ENCODE measurements around the gene MLLT3.

MLLT3 gene

DNA sequence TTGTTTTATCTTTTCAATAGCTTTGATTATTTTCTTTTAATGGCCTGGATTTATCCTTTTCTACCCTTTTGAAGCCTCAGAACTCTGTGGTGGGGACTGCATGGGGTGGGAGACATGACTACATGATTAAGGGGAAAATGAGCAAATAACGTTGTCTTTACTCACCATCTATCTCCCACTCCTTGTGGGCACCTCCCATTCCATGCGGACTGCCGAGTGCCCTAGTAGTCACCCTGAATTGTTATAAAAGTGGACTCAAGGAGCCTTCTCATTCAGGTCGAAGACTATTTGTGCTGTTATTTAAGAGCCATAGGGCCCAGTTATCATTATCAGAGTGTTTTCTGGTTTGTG is 281.8 kb downstream of the MLLT3 start (continued):
- TF ChIP-seq ARNTL (CRISPR knock-in tag; IDR thresholded peaks at IDR 0.05; ENCODE audit: borderline replicate concordance, low read depth), result no peak
- no peak for TF ChIP-seq BACH2 (CRISPR knock-in tag; IDR thresholded peaks at IDR 0.05; ENCODE audit: borderline replicate concordance)
- no peak for TF ChIP-seq OSR1 (CRISPR knock-in tag; IDR thresholded peaks at IDR 0.05)

DNA sequence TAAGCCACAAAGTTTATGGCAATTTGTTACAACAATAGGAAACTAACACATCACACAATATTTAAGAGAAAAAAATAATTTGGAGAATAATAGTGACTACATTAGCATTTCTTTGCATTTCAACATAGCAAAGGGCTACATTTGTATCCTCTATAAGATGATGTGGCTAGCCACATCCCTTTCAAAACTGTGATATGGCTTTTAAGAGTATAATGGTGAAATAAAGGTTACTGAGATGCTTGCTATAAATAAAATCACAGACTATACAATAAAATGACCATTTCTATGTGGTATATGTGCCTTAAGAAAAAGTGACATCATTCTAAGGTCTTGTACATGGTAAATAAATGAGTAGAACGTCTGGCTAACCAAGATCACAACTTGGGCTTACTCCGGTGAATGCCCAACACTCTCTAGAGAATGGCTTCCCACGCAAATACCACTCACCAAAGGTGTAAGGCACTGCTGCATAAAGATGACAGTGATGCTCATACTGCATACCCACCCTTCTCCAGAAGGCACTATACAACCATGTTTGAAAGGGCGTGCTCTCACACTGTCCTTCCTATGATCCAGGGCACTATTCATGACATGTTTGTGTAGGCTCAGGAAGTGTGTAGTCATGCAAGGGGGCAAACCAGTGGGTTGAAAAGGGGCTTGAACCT is 286.5 kb downstream of the MLLT3 start:
- TF ChIP-seq ZNF565 (CRISPR knock-in tag; conservative IDR thresholded peaks at IDR 0.05; ENCODE audit: low read depth), result no peak
- TF ChIP-seq, protein P1, sequence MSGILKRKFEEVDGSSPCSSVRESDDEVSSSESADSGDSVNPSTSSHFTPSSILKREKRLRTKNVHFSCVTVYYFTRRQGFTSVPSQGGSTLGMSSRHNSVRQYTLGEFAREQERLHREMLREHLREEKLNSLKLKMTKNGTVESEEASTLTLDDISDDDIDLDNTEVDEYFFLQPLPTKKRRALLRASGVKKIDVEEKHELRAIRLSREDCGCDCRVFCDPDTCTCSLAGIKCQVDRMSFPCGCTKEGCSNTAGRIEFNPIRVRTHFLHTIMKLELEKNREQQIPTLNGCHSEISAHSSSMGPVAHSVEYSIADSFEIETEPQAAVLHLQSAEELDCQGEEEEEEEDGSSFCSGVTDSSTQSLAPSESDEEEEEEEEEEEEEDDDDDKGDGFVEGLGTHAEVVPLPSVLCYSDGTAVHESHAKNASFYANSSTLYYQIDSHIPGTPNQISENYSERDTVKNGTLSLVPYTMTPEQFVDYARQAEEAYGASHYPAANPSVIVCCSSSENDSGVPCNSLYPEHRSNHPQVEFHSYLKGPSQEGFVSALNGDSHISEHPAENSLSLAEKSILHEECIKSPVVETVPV (CRISPR knock-in tag; IDR thresholded peaks at IDR 0.05), result no peak
- TF ChIP-seq ZFP30 (CRISPR knock-in tag; IDR thresholded peaks at IDR 0.05), result no peak
- TF ChIP-seq, protein P2, sequence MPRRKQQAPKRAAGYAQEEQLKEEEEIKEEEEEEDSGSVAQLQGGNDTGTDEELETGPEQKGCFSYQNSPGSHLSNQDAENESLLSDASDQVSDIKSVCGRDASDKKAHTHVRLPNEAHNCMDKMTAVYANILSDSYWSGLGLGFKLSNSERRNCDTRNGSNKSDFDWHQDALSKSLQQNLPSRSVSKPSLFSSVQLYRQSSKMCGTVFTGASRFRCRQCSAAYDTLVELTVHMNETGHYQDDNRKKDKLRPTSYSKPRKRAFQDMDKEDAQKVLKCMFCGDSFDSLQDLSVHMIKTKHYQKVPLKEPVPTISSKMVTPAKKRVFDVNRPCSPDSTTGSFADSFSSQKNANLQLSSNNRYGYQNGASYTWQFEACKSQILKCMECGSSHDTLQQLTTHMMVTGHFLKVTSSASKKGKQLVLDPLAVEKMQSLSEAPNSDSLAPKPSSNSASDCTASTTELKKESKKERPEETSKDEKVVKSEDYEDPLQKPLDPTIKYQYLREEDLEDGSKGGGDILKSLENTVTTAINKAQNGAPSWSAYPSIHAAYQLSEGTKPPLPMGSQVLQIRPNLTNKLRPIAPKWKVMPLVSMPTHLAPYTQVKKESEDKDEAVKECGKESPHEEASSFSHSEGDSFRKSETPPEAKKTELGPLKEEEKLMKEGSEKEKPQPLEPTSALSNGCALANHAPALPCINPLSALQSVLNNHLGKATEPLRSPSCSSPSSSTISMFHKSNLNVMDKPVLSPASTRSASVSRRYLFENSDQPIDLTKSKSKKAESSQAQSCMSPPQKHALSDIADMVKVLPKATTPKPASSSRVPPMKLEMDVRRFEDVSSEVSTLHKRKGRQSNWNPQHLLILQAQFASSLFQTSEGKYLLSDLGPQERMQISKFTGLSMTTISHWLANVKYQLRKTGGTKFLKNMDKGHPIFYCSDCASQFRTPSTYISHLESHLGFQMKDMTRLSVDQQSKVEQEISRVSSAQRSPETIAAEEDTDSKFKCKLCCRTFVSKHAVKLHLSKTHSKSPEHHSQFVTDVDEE (CRISPR knock-in tag; IDR thresholded peaks at IDR 0.05), result no peak
- no peak for TF ChIP-seq RARB (CRISPR knock-in tag; IDR thresholded peaks at IDR 0.05)
- TF ChIP-seq, protein P3, sequence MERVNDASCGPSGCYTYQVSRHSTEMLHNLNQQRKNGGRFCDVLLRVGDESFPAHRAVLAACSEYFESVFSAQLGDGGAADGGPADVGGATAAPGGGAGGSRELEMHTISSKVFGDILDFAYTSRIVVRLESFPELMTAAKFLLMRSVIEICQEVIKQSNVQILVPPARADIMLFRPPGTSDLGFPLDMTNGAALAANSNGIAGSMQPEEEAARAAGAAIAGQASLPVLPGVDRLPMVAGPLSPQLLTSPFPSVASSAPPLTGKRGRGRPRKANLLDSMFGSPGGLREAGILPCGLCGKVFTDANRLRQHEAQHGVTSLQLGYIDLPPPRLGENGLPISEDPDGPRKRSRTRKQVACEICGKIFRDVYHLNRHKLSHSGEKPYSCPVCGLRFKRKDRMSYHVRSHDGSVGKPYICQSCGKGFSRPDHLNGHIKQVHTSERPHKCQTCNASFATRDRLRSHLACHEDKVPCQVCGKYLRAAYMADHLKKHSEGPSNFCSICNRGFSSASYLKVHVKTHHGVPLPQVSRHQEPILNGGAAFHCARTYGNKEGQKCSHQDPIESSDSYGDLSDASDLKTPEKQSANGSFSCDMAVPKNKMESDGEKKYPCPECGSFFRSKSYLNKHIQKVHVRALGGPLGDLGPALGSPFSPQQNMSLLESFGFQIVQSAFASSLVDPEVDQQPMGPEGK (CRISPR knock-in tag; IDR thresholded peaks at IDR 0.05; ENCODE audit: borderline replicate concordance), result no peak
- TF ChIP-seq GLIS3 (CRISPR knock-in tag; IDR thresholded peaks at IDR 0.05), result no peak
- TF ChIP-seq ZFP3 (CRISPR knock-in tag; IDR thresholded peaks at IDR 0.05), result no peak
- no peak for TF ChIP-seq ESRRG (CRISPR knock-in tag; IDR thresholded peaks at IDR 0.05)
- TF ChIP-seq ZNF70 (CRISPR knock-in tag; IDR thresholded peaks at IDR 0.05), result no peak
- no peak for TF ChIP-seq ZC3H10 (CRISPR knock-in tag; IDR thresholded peaks at IDR 0.05)
- no peak for TF ChIP-seq CSDC2 (CRISPR knock-in tag; IDR thresholded peaks at IDR 0.05)
- TF ChIP-seq, protein P4, sequence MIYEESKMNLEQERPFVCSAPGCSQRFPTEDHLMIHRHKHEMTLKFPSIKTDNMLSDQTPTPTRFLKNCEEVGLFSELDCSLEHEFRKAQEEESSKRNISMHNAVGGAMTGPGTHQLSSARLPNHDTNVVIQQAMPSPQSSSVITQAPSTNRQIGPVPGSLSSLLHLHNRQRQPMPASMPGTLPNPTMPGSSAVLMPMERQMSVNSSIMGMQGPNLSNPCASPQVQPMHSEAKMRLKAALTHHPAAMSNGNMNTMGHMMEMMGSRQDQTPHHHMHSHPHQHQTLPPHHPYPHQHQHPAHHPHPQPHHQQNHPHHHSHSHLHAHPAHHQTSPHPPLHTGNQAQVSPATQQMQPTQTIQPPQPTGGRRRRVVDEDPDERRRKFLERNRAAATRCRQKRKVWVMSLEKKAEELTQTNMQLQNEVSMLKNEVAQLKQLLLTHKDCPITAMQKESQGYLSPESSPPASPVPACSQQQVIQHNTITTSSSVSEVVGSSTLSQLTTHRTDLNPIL (CRISPR knock-in tag; IDR thresholded peaks at IDR 0.05; ENCODE audit: low read depth), result no peak
- TF ChIP-seq ISL1 (CRISPR knock-in tag; IDR thresholded peaks at IDR 0.05), result no peak
- ATAC-seq, result no peak

DNA sequence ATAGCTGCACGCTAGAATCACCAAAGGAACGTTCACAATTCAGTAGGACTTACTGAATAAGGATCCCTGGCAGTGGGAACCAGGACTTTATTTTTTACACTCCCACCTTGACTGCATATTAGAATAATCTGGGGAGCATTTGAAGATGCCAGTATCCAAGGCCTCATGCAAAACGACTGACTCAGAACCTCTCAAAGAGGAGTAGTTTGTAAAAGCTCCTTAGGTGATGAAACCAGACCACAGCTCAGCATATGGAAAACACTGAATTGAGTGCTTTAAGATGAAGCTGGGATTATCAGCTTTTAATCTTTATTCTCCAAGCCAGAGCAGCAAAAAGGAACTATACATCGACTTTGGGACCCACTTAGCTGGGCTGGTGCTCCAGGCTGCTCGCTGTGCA is 288.3 kb downstream of the MLLT3 start:
- no peak for TF ChIP-seq ZC3H10 (CRISPR knock-in tag; IDR thresholded peaks at IDR 0.05)
- TF ChIP-seq BACH2 (CRISPR knock-in tag; IDR thresholded peaks at IDR 0.05; ENCODE audit: borderline replicate concordance), result no peak
- TF ChIP-seq CSDC2 (CRISPR knock-in tag; IDR thresholded peaks at IDR 0.05), result no peak
- no peak for TF ChIP-seq ISL1 (CRISPR knock-in tag; IDR thresholded peaks at IDR 0.05)
- no peak for TF ChIP-seq ZNF70 (CRISPR knock-in tag; IDR thresholded peaks at IDR 0.05)
- TF ChIP-seq, protein P5, sequence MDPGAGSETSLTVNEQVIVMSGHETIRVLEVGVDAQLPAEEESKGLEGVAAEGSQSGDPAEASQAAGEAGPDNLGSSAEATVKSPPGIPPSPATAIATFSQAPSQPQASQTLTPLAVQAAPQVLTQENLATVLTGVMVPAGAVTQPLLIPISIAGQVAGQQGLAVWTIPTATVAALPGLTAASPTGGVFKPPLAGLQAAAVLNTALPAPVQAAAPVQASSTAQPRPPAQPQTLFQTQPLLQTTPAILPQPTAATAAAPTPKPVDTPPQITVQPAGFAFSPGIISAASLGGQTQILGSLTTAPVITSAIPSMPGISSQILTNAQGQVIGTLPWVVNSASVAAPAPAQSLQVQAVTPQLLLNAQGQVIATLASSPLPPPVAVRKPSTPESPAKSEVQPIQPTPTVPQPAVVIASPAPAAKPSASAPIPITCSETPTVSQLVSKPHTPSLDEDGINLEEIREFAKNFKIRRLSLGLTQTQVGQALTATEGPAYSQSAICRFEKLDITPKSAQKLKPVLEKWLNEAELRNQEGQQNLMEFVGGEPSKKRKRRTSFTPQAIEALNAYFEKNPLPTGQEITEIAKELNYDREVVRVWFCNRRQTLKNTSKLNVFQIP (CRISPR knock-in tag; IDR thresholded peaks at IDR 0.05; ENCODE audit: borderline replicate concordance, low read depth), result no peak
- TF ChIP-seq, protein P3 (CRISPR knock-in tag; IDR thresholded peaks at IDR 0.05; ENCODE audit: borderline replicate concordance), result no peak
- no peak for TF ChIP-seq TOX (CRISPR knock-in tag; IDR thresholded peaks at IDR 0.05; ENCODE audit: borderline replicate concordance)
- TF ChIP-seq ESRRG (CRISPR knock-in tag; IDR thresholded peaks at IDR 0.05), result no peak
- no peak for TF ChIP-seq PPARA (CRISPR knock-in tag; IDR thresholded peaks at IDR 0.05; ENCODE audit: borderline replicate concordance)
- no peak for TF ChIP-seq ZNF8 (CRISPR knock-in tag; IDR thresholded peaks at IDR 0.05)
- TF ChIP-seq TCF4 (CRISPR knock-in tag; IDR thresholded peaks at IDR 0.05; ENCODE audit: borderline replicate concordance), result no peak
- no peak for TF ChIP-seq RARB (CRISPR knock-in tag; IDR thresholded peaks at IDR 0.05)
- TF ChIP-seq OSR1 (CRISPR knock-in tag; IDR thresholded peaks at IDR 0.05), result no peak
- TF ChIP-seq, protein P4 (CRISPR knock-in tag; IDR thresholded peaks at IDR 0.05; ENCODE audit: low read depth), result no peak
- TF ChIP-seq, protein P1 (CRISPR knock-in tag; IDR thresholded peaks at IDR 0.05), result no peak
- no peak for TF ChIP-seq SNAI2 (CRISPR knock-in tag; IDR thresholded peaks at IDR 0.05)
- ATAC-seq, result no peak

Measured in SK-N-SH treated with all-trans-retinoic acid at 6 μM for 48 hours (cell line).